ENCODE results near the gene VWA2. TPM values are rescaled to one million over a fixed set of nuclear protein-coding genes. Genes with fewer than 3 reads are reported as not detected.
A peak's percentile ranks its signal among the peaks of the same experiment; 100 is the strongest.
"Not testable (repeated sequence)": the region's sequence is repeated elsewhere in the genome, so short reads cannot be mapped to it uniquely, and the experiment has no call there.

The VWA2 gene
- total RNA-seq, 1 donor from 2014 or later: 2.2 TPM

DNA sequence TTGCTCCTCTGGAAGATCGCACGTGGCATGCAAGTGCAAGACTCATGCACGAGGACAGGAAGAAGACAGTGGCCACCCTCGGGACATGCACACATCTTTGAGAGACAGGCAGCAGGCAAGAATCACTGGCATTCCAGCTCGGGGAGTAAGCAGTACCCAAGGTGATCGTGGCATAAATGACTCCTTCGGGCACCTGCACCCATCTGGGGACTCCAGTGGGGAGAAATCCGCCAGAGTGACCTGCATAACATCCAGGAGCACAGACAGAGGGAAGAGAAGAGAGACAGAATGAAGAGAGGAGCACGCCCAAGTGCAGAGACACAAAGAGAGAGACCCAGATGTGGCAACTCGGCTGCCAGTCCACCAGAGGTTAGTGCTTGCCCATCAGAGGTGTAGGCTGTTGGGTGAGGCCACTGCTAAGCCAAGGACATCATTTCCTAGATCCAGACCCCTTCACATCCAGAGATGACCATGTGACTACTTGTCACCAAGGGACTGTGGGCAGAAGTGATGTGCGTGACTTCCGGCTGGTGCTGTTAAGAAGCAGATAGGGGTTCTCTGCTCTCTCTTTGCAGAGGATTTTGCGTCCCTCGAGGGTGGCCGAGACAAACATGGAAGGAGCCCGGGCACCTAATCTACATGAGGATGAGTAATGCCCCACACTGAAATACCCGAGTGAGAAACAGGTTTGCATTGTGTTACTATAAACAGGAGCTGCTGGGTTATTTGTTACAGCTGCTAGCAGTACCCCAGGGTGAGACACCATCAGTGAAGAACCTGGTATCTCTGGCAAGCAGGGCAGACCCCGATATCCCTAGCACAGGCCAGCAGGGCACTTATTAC is 80.6 kb downstream of the VWA2 start:
- no peak for DNase-seq (ENCODE audit: low spot score)

- peak; percentile 32 for DNase-seq (ENCODE audit: low spot score)
Observed at GRCh38 chr10:114320249-114321116, 81.4 kb downstream of the VWA2 start.

- DNase-seq (ENCODE audit: low spot score): peak; percentile 95
Observed at GRCh38 chr10:114322344-114322743, 83.3 kb downstream of the VWA2 start.

- DNase-seq (ENCODE audit: low spot score): peak; percentile 39
Observed at GRCh38 chr10:114323023-114323422, 84.0 kb downstream of the VWA2 start.

DNA sequence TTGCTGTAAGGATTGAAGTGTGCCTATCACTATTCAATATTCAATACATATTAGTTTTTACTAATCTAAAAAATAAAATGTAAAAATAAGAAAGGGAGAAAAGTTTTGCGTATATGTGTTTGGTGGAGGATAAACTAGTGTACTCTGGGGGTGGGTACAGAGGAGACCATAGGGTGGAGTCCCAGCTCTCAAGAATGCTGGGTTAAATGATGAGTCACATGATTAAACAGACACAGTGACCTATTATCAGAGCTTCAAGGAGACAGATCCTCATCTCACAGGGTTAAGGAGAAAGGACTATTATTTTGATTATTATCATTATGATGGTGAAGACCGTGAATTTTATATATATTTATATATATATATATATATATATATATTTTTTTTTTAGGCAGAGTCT is 87.7 kb downstream of the VWA2 start:
- DNase-seq (ENCODE audit: low spot score): no peak

DNA sequence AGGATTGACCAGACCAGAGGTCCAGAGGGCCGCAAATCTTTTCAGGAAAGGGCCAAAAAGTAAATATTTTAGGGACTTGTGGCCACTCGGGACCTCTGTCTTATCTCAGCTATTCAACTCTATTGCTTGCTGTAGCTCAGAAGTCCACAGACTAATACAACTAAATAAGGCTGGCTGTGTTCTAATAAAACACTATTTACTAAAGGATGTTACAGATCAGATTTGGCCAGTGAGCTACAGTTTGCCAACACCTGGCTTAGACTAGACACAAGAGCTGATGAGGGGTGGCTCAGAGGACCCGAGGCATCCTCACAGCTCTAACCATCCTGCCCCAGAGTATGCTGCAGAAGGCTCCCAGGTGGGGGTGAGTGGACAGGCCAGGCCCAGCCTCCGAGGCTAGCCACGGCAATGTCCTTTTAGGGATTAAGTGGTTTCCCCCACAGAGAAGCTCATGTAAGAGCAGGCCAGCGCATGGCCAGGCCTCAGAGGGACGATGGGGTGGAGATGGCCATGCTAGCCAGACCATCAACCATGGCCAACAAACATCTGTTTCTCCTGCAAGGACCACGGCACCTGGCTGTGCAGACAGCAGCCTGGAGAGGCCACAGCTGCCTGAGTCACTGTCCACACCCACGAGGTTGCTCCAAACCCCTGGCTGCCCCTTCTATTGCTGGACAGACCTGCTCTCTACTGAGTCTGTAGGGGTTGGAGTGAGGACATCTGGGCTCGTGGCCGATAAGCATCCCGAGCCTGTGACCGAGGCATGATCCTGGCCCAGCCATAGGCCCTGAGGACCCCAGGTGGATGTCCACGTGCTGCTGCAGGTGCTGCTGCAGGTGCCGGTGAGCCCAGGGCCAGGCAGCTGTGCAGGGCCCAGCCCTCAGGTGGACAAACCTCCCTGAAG is 88.7 kb downstream of the VWA2 start:
- DNase-seq (ENCODE audit: low spot score): no peak

- no peak for DNase-seq (ENCODE audit: low spot score)
Observed at GRCh38 chr10:114328441-114328812, 89.4 kb downstream of the VWA2 start.

DNA sequence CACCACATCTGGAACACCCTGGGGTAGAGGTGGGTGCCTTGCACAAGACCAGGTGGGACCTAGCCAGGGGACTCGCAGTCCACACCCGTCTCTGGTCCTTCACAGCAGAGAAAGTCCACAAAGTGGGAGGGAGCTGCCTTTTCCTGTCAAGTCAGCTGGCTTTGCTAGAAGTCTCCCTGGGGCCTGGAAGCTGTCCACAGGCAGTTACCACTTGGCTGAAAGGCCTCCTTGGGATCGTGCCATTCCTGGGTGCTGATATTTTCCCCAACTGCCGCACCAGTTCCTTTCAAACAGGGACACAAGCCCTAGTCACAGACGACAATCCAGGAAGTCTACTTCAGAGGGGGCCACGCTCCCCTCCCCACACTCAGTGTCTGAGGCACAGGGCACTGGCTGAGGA is 89.8 kb downstream of the VWA2 start:
- no peak for DNase-seq (ENCODE audit: low spot score)

- DNase-seq (ENCODE audit: low spot score): no peak
Observed at GRCh38 chr10:114329634-114330365, 90.7 kb downstream of the VWA2 start.

DNA sequence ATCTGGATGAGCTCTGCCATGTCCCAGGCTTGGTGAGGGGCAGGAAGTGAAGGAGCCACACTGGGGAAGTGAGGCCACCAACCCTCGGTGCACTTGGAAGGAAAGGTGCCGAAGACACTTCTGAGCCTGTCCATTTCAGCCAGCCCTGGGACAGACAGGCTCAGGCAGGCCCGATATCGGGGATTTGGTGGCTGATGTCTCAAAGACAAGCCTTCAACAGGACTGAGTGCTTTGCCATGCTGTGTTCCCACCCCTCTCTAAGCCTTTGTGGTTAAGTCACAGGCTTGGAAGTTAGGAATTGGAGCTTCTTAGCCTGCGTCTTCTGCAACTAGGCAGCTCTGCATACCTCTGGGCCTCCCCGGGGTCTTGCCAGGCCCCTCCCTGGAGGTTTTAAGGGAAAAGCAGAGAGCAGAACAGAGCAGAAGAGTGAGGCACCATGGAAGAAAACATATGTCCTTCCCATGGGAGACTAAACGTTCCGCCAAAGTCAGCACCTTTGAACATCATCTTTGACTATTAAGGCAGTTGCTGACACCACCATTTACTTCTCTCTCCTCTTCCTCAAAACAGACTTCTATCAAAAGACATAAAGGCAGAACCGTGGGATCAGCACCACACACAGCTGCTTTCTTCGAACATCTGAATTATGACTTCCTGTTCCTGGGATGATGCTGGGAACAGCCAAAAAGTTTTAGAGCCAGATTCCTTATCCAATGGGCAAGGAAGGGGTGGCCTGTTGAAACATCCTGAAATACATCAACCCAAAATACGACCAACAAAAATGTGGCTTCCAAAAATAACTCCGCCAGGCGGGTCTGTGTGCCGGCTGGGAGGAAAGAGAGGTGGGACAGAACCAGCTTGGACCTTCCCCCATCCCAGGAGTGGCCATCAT is 93.5 kb downstream of the VWA2 start:
- peak; percentile 66 for DNase-seq (ENCODE audit: low spot score)

DNA sequence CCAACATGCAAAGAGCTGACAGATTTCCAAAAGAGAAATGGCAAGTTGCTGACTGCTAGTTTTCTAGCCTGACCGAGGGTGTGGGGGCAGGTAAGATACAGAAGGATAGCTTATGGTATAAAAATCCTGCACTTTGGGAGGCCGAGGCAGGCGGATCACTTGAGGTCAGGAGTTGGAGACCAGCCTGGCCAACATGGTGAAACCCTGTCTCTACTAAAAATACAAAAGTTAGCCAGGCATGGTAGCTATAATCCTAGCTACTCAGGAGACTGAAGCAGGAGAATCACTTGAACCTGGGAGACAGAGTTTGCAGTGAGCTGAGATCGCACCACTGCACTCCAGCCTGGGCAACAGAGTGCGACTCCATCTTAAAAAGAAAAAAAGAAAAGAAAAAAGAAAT is 94.4 kb downstream of the VWA2 start:
- not testable (repeated sequence) for DNase-seq (ENCODE audit: low spot score)

DNA sequence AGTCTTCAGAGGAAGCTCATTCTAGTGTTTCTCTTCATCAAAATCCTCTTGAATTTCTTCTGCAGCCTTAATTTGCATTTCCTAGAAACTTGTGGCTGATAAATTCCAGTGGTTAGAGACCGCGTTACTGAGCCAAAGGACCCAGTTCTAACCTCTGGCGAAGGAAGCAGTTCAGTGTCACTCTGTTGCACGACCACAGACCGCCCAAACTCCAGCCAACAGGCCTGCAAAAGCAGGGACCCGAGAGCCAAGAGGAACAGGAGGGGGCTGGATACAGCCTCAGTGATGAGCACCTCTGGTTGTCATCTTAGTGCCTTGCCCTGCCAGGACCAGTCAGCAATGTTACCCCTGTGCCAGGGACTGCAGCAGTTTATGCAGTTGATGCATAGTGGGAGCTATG is 95.2 kb downstream of the VWA2 start:
- no peak for DNase-seq (ENCODE audit: low spot score)

- no peak for DNase-seq (ENCODE audit: low spot score)
Observed at GRCh38 chr10:114335614-114336013, 96.6 kb downstream of the VWA2 start.

GRCh38 chr10:114336823-114337509 is 97.9 kb downstream of the VWA2 start:
- peak; percentile 63 for DNase-seq (ENCODE audit: low spot score)

DNA sequence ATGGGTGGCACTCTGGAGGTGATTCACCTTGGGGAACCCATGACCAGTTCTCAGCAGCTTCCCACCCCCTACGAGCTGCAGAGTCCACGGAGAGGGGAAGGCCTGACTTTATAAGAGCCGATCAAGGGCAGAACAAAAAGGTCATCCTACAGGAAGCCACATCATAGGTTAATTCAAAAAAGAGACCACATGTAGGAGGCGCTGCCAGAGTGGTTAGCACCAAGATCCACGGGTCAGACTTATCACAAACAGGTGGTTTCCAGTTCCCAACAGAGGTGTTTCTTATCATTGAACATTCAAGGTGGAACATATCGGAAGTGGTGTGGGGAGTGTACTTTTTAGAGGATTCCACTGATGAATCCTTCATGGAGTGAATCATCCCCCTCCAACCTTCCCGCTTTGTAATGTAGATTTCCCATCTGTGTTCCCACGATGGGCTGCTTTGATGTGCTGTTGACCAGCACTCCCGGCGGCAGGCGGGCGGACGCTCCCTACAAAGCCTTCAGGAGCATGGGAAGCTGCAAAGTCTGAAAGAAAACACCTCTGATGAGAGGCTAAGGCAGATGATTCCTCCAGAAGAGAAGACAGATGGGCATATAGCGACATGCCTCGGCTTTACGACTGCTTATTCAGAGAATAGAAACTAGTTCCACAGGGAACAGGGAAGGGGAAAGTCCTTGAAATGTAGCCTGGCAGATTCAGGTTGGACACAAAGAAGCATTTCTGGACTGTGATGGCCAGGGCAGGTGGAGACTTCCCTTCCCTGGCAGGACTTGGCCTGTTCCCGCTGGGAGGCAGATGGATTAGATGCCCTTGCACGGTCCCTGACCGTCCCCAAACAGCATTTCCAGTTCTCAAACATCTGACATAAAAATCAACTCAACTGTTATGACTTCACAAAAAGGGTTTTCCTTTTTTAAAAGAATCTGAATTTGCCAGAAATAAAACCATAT is 98.7 kb downstream of the VWA2 start:
- DNase-seq (ENCODE audit: low spot score): no peak

- no peak for DNase-seq (ENCODE audit: low spot score)
Observed at GRCh38 chr10:114340816-114341215, 101.8 kb downstream of the VWA2 start.

Measured in umbilical cord (tissue), 2 donors.